PFSK-1 (cell line): ENCODE data around the gene TBXA2R.
A peak's percentile ranks its signal among the peaks of the same experiment; 100 is the strongest.

Experiments used
- FOXP2 ChIP-seq: optimal IDR thresholded peaks from 2 replicates; pipeline ENCODE3; 2011; ENCODE audit warnings: borderline replicate concordance, control low read depth, inconsistent platforms; ENCODE audit not compliant: insufficient read depth; ENCODE audit errors: extremely low read length, extremely low read depth
- POLR2AphosphoS5 ChIP-seq: IDR thresholded peaks from 2 replicates; pipeline ENCODE4 v1.6.1; 2012; ENCODE audit warnings: low read depth, mild to moderate bottlenecking, control low read depth, low read length, moderate library complexity
- SIN3A ChIP-seq: IDR thresholded peaks from 2 replicates; pipeline ENCODE4 v1.6.1; 2012; ENCODE audit warnings: mild to moderate bottlenecking, low read length, moderate library complexity, borderline replicate concordance; ENCODE audit not compliant: insufficient read depth
- TAF1 ChIP-seq: IDR thresholded peaks from 2 replicates; pipeline ENCODE4 v1.6.1; 2012; ENCODE audit warnings: low read length, control low read depth, borderline replicate concordance; ENCODE audit not compliant: insufficient read depth
- TF ChIP-seq, protein P1 (sequence below), 2 experiments: IDR thresholded peaks; 2 replicates each; pipeline versions ENCODE4 v1.6.1 to v1.8.0; 2011 to 2012; ENCODE audit warnings: low read depth in 2 of 2, low read length in 2 of 2, control low read depth in 1 of 2, inconsistent platforms in 1 of 2, mild to moderate bottlenecking in 1 of 2, moderate library complexity in 1 of 2; ENCODE audit not compliant: insufficient read depth in 1 of 2

Gene TBXA2R

DNA sequence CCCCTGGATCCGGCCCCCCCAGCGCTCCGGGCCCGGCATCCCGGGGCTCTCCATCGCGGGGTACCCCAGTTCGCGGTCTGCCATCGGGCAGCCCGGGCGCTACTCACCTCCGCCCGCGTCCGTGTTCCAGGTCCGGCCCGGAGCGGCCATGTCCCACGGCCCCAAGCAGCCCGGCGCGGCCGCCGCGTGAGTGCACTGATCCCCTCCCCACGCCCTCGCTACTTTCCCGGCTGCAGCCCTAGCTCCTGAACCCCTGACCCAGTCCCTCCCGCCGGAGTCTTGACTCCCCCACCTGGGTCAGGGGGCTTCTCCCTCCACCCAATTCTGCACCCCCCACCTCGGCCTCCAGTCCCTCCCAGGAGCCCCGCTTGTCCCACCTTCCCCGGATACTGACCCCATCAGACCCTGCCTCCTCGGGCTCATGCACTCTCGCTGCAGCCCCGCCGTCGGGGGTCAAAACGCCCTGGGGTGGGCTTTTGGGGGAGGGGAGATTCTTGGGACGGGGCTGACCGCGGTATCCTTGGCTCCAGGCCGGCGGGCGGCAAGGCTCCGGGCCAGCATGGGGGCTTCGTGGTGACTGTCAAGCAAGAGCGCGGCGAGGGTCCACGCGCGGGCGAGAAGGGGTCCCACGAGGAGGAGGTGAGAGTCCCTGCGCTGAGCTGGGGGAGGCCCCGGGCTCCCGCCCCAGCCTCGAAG is 33.4 kb downstream of the TBXA2R start:
- TF ChIP-seq FOXP2, result no peak
- 0 out of 2 replicates have a peak, but pooled peaks have one; percentile 9 for TF ChIP-seq TAF1
- 0 out of 2 replicates have a peak, but pooled peaks have one; percentile 3 for TF ChIP-seq POLR2AphosphoS5
- TF ChIP-seq SIN3A, result no peak

DNA sequence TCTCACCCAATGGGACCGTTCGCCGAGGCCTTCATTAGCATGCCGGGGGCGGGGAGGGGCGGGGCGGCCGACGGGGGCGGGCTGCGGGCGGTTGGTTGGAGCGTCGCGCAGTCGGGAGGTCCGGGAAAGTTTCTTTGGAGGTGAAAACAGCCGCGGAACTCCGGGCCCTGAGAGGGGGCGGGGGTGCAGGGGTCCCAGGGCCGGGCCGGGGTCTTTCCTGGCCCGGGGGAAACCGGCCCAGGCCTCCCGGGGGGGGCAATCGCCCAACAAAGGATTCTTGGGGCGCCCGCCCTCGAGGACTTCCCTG is 33.9 kb downstream of the TBXA2R start, which contains the start of gene HMG20B:
HMG20B (plus strand) TSS at position 90 of the 307 bp plus-strand sequence. CDS start 366 bp downstream, outside the sequence.
- TF ChIP-seq SIN3A (no peak), FOXP2 (no peak), POLR2AphosphoS5 (peak; percentile 56), TAF1 (0 out of 2 replicates have a peak, but pooled peaks have one; percentile 18)
- TF ChIP-seq, protein P1, sequence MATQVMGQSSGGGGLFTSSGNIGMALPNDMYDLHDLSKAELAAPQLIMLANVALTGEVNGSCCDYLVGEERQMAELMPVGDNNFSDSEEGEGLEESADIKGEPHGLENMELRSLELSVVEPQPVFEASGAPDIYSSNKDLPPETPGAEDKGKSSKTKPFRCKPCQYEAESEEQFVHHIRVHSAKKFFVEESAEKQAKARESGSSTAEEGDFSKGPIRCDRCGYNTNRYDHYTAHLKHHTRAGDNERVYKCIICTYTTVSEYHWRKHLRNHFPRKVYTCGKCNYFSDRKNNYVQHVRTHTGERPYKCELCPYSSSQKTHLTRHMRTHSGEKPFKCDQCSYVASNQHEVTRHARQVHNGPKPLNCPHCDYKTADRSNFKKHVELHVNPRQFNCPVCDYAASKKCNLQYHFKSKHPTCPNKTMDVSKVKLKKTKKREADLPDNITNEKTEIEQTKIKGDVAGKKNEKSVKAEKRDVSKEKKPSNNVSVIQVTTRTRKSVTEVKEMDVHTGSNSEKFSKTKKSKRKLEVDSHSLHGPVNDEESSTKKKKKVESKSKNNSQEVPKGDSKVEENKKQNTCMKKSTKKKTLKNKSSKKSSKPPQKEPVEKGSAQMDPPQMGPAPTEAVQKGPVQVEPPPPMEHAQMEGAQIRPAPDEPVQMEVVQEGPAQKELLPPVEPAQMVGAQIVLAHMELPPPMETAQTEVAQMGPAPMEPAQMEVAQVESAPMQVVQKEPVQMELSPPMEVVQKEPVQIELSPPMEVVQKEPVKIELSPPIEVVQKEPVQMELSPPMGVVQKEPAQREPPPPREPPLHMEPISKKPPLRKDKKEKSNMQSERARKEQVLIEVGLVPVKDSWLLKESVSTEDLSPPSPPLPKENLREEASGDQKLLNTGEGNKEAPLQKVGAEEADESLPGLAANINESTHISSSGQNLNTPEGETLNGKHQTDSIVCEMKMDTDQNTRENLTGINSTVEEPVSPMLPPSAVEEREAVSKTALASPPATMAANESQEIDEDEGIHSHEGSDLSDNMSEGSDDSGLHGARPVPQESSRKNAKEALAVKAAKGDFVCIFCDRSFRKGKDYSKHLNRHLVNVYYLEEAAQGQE (IDR thresholded peaks at IDR 0.05; ENCODE audit: insufficient read depth in 1 of 2, low read depth in 2 of 2, low read length in 2 of 2), result no peak

DNA sequence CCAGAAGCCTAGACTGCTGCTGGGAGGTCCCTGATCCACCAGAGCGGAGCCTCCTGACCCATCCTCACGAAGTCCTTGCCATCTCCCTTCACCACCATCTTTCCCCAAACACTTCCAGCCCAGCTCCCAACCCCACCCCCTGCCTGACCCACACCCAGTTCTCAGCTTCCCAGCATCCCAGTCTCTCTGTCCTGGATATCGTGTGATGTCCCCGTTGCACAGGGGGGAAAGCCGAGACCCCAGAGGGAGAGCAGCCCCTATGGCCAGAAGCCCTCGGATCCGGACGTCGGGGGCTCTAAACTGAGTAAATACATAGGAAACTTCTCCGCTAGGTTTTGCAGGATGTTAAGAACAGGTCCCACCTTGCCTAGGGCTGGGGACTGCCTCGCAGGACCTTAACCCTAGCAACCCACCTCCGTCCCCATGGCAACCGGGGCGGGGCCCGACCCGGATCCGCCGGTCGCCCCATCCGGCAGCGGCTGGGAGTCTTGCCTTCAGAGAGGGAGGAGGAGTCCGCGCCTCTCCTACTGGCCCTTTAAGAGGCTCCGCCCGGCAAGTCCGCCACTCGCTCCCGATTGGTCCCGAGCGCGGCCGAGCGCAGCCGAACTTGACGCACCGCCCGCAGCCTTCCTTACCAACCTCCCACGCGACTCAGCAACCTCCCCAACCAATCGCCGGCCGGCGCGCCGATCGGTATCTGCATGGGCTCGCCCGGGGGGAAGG is 34.4 kb downstream of the TBXA2R start:
- no peak for TF ChIP-seq POLR2AphosphoS5
- no peak for TF ChIP-seq TAF1
- no peak for TF ChIP-seq SIN3A
- TF ChIP-seq, protein P1 (IDR thresholded peaks at IDR 0.05; ENCODE audit: insufficient read depth in 1 of 2, low read depth in 2 of 2, low read length in 2 of 2), result no peak
- peak; percentile 95 for TF ChIP-seq FOXP2

DNA sequence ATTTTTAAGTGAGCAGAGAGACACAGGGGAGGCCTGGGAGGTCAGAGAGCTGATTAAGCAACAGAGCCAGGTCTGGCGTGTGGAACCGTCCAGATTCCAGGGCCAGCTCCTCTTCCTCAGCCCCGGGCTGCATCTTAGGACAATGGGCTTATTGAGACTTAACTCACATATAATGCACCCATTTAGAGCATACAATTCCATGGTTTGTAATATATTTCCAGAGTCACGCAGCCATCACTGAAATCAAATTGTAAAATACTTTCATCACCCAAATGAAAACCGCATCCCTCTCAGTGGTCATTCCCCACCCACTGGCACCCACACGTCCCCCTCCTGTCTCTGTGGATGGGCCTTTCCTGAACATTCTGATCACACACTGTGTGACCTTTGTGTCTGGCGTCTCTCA is 36.1 kb downstream of the TBXA2R start:
- TF ChIP-seq TAF1, result no peak
- TF ChIP-seq SIN3A, result no peak
- no peak for TF ChIP-seq POLR2AphosphoS5
- TF ChIP-seq FOXP2, result no peak
- TF ChIP-seq, protein P1 (IDR thresholded peaks at IDR 0.05; ENCODE audit: insufficient read depth in 1 of 2, low read depth in 2 of 2, low read length in 2 of 2), result no peak

DNA sequence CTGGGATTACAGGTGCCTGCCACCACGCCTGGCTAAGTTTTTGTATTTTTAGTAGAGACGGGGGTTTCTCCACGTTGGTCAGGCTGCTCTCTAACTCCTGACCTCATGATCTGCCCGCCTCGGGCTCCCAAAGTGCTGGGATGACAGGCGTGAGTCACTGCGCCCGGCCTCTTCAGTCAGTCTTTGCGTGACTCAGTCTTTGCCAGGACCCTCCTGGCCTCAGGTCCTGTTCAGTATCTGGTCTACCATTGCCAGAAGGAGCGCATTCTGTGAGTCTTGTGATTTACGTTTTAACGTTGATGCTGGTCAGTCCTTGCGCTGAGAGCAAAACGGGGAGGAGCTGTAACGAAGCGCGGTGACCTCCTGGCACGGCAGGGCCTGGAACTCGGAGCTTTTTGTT is 41.5 kb downstream of the TBXA2R start:
- TF ChIP-seq SIN3A (no peak), TAF1 (no peak), FOXP2 (no peak), POLR2AphosphoS5 (no peak)
- TF ChIP-seq, protein P1 (IDR thresholded peaks at IDR 0.05; ENCODE audit: insufficient read depth in 1 of 2, low read depth in 2 of 2, low read length in 2 of 2), result no peak
